Measurements from ENCODE around the gene MAMSTR.
"Not testable (repeated sequence)": the region's sequence is repeated elsewhere in the genome, so short reads cannot be mapped to it uniquely, and the experiment has no call there.

MAMSTR gene

DNA sequence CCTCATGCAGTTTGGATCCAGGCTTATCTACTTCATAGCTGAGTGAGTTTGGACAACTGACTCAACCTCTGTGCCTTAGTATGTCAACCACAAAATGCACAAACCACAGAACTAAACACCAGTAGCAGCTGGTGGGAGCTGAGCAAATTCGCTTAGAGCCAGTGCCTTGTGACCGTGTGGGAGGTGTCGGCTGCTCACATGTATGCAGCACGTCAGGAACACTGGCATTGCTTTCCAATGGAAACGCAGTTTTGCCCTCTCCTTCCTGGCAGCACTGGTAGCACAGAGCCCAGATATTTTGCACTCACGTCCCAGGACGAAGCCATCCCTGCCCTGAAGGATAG is 38.4 kb downstream of the MAMSTR start:
- DNase-seq, result no peak

DNA sequence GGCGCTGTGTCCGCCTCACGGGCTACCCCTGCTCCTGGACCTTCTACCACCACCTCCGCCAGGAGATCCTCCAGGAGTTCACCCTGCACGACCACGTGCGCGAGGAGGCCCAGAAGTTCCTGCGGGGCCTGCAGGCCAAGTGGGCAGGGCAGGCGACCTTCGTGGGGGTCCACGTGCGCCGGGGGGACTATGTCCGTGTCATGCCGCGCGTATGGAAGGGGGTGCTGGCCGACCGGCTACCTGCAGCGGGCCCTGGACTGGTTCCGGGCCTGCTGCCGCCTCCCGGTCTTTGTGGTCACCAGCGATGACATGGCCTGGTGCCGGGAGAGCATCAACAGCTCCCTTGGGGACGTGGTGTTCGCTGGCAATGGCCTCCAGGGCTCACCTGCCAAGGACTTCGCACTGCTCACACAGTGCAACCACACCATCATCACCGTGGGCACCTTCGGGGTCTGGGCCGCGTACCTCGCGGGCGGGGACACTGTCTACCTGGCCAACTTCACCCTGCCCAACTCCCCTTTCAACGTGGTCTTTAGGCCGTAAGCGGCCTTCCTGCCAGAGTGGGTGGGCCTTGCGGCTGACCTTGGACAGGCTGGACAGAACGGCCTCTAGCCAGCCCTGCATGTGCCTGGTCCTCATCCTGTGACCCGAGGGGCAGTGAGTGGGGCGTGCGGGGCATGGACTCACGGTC is 38.9 kb downstream of the MAMSTR start:
- no peak for DNase-seq

DNA sequence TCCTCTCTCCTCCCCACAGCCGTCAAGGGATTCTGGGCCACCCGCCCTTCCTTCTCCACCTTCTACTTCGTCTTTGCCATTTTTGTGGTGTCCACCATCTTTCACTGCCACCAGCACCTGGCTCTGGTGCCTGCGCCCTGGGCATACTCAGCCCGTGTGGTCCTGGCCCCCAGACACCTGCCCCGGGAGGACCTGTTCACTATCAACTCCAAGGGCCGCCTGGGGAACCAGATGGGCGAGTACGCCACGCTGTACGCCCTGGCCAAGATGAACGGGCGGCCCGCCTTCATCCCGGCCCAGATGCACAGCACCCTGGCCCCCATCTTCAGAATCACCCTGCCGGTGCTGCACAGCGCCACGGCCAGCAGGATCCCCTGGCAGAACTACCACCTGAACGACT is 39.5 kb downstream of the MAMSTR start:
- not testable (repeated sequence) for DNase-seq

DNA sequence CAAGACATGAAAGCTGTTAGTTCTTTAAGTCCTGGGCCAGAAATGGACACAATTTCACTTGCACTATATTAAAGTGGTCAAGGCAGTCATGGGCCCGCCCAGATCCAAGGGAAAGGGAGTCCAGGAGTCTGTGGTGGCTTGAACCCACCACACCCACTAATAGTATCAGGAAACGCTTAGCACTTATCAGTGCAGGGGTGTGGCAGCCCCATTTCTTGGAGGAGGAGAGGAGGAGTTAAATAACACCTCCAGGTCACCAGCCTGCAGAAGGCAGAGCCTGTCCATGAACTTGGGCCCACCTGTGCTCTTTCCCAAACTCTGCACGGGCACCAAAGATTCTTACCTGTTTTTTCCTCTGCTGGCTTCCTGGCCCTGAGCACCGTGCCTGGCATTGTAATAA is 41.3 kb downstream of the MAMSTR start:
- DNase-seq, result no peak

DNA sequence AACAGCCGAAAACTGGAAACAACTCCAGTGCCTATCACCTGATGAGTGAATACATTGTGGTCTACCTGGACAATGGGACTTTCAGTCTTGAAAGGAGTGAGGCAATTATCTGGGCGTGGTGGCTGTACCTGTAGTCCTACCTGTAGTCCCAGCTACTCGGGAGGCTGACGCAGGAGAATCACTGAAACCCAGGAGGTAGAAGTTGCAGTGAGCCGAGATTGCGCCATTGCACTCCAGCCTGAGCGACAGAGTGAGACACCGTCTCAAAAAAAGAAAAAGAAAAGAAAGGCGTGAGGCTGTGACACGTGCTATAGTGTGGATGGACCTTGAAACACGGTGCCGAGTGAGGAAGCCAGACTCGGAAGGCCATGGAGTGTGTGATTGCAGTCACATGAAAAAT is 42.6 kb downstream of the MAMSTR start:
- DNase-seq, result no peak

DNA sequence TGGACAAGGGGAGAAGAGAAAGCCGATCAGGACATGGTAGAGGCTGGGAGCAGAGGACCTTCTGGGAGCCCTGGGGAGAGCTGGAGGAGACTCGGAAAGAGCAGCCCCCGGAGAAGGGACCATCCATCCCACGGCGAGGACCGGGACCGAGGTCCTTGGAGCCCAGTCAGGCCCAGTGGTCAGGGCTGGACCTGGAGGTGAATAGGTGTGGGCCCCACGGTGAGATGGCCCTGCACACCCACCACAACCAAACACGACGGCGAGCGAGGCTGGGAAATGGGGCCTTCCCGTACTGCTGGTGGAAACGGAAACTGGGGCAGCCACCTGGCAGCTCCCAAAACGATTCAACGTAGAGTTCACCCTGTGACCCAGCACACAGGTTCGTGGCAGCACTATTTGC is 43.0 kb downstream of the MAMSTR start:
- no peak for DNase-seq

DNA sequence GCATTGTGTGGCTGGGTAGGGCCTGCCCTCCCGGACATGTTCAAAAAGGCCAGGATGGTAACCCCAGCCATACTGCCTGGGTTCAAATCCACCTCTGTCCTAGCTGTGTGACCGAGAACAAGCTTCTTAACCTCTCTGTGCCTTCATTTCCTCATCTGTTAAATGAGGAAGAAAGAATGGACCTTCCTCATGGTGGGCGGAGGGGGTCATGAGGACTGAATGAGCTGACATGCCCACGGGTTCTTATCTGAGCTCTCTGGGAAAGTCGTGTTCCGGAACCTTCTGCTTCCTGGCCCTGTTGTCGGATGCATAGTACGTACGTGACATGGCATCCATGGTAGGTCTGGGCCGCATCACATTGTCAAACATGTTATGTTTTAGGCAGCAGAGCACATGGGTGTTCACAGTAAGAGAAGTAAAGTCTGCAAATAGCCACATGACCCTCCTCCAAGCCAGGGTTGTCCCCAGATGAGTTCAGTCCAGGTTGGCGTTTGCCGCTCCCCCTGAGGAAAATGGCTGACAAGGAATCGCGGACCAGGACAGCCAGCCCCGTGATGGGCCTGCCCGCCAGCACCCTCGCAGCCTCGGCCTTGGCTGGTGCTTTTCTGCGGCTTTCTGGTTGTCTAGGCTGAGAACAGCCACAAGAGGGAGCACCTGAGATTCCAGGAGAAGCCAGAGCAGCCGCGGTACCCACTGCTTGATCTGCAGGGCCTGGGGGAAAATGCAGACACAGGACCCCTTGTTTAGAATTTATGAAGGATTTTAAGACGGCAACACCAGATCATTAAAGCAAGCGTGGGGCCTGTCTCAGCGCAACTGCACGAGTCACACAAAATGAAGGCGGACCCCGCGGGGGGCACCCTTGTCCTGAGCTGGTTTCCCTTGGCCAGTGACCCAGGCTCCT is 44.4 kb downstream of the MAMSTR start:
- DNase-seq, result peak; percentile 84

DNA sequence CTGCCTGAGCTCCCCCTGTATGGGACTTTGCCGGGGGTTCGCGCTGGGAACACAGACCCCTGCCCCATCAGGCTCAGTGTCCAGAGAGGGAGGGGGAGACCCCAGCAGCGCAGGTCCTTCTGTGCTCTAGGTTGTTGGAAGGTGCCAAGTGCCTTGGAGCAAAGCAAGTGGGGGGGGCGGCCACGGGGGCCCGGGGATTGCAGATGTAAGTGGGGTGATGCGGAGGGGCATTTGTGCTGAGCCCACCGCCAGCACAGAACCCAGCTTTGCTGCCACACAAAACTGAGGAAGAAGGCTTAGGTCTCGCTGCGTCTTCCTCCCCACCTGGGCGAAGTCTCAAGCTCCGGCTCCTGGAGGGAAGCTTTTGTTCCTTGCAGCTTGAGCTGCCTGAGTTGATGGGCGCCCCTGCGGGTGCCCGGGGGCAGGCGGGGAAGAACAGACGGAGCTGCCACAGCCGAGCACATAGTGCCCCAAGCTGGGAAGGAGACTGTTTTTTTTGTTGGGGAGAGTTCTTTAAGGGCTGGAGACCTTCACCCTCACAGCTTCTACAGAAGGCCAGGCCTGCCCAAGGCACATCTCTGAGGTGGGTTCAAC is 45.2 kb downstream of the MAMSTR start:
- no peak for DNase-seq

DNA sequence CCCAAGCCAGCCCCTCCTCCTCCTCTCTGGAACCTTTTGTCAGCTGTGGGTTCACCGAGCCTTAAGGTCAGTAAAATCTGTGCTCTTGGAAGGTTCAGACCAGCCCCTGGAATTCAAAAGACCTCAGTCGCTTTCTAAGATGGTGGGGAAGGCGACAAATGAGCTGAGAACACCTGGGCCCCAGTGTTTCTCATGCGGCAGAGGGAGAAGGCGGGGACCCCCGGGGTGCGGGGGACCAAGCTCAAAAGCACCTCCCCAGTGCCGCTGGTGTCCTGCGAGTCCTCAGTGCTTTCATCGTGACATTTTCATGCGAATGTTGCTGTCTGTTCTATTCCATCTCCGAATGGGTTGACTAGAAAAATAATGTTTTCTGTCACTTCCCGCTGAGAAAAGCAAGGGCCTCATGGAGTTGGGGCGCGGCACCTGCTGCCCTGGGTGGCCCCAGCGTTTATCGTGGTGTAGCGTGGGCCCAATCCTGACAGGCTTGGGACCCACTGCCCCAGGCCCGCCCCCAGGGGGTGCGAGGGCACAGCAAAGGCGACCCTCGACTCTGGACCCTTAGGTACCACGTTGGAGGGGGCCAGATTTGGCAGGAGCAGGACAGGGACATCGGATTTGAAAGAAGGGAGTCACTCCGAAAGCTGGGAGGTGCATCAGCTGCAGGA is 46.0 kb downstream of the MAMSTR start:
- DNase-seq, result no peak

DNA sequence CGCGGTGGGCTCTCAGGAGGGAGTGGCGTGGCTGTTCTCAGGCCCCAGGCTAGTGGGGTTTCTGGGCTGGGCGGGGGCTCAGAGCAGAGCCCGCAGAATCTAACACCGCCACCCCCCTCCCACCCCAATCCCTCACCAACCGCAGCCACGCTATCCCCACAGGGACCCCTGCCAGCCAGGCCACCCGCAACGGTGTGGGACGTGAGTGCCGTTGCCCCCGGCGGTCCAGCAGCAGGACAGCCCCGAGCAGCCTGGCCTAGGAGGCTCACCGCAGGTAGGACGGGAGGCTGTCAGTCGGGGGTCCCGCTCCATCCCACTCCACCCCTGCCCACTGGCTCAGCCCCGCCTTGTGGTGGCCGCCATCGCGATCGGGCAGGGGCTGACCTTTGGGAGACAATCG is 46.5 kb downstream of the MAMSTR start, which contains the start of gene NTN5:
Gene NTN5 (minus strand): TSS at position 24 of the 400 bp plus-strand sequence. CDS start 2,031 bp downstream, outside the sequence.
- no peak for DNase-seq

DNA sequence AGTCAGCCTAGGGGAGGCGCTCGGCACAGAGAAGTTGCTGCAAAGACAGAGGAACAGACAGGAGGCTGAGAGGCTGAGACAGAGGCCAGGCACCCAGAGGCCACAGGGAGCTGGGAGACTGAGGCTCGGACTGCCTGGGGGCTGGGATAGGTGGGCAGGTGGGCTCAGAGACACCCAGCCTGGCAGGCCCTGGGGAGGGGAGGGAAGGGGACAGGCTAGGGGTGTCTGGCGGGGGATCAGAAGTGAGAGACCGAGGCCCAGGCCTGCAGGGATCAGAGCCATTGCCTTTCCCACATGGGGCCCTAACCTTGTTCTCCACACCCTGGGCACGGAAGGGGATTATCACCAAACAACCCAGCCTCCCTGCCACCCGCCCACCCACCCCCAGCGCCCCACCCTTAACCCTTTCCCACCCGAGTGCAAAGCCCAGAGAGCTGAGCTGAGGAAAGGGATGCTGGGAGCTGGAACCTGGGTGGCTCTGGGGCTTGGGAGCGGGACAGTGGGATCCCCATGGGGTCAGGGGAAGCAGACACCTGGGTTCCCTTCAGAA is 48.0 kb downstream of the MAMSTR start:
- DNase-seq, result no peak

DNA sequence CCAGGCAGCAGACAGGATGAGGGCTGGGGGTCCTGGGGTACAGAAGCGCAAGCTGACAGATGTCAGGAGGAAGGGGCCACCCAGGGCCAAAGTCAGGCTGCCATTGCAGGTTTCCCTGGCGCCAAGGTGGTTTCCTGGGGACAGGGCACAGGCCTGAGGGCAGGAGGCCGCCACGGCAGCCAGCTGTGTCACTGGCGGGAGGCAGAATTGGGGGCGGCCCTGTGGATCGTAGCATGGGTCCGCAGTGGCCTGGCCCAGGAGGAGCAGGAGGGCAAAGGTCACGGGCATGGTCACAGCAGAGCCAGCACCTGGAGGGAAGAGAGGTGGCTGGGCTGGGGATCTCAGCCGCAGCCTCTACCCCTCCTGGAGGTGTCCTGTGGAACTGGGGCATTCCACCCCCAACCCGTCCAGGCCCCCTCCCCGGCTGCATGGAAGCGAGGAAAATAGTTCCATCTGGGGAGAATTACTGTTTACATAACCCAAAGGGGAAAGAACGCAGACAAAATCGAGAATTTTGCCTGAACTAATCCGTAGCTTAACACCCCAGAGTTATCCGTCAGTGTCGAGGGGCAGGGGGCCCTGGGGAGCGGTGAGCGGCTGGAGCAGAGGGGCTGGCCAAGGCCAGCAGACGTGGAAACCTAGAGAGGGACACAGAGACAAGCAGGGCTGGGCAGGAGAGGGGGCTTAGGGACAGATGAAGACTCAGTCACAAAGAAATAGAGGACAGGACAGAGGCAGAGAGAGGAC is 48.7 kb downstream of the MAMSTR start:
- no peak for DNase-seq

DNA sequence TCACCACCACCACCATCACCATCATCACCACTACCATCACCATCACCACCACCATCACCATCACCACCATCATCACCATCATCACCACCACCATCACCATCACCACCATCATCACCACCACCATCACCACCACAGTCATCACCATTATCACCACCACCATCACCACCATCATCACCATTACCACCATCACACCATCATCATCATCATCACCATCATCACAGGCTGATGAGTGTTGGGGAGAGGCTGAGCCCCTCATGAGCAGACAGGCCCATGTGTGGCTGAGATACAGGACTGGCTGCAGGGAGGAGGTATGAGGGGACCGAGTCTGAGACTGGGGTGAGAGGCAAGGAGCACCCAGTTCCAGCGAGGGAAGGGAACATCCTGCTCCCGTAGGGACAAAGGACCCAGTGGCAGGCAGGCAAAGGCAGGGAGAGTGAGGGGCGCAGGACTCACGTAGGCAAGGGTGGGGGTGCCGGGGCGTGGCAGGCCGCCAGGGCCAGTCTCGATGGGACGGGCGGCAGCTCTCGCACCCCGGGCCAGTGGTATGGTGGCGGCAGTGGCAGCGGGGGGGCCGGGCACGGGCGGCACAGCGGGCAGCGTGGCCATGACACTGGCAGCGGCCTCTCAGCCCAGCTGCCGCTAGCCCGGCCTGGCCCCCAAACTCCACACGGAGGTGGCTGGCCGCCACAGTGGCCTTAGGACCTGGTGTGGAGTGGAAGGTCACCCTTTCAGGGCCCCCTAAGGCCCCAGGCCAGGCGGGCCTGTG is 49.4 kb downstream of the MAMSTR start:
- no peak for DNase-seq

DNA sequence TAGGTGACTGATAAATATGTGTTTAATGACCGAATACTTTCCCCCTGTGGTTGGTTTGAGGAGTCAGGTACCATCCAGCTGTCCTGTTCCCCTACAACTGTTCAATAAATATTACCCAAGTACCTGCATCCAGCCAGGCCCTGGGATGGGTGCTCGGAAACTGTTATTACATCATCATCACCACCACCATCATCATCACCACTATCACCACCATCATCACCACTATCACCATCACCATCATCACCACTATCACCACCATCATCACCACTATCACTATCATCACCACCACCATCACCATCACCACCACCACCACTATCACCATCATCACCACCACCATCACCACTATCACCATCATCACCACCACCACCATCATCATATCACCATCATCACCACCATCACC is 50.8 kb downstream of the MAMSTR start:
- DNase-seq, result no peak

DNA sequence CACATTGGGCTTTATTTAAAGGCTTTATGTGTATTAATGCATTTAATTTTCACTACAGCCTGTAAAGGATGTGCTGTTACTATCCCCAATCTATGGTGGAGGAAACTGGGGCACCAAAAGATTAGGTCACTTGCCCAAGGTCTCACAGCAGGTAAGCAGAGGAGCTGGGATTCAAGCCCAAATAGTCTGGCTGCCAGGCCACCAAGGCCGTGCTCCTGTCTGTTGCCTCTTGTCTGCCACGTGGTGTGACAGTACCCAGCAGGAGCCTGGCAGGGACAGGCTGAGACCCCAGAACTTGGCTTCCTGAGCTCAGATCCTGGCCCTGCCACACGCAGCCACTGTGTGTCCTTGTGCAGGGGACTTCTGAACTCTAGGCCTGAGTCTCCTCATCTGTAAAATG is 51.2 kb downstream of the MAMSTR start:
- DNase-seq, result no peak

DNA sequence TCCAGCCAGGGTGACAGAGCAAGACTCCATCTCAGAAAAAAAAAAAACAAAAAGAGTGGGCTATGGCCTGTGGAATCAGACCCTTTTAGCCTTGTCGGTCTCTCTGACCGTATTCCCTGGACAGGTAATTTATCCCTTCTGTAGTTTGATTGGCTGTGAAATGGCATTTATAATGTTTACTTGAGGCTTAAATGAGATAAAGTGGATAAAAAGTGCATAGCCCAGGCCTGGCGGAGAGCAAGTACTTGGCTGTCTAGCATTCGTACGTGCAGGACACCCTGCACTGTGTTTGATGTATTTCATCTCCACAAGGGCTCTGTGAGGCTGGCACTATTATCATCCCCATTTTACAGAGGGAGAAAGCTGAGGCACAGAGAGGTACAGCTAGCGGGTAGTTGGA is 53.7 kb downstream of the MAMSTR start:
- no peak for DNase-seq

DNA sequence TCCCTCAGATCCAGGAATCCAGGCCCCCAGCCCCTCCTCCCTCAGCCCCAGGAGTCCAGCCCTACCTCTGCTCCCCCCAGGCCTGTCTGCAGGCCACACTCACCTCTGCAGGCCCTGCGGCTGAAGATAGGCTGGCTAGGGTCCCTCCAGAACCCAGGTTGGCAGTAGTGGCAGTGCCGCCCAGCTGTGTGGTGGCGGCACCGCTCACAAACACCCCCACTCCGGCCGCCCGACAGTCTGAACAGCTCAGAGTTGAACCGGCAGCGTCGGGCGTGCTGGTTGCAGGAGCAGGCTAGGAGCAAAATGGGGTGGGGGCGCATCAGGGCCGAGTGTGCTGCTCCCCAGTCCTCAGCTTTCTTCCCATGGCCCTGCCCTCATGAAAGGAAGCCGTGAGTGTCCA is 55.0 kb downstream of the MAMSTR start:
- no peak for DNase-seq

DNA sequence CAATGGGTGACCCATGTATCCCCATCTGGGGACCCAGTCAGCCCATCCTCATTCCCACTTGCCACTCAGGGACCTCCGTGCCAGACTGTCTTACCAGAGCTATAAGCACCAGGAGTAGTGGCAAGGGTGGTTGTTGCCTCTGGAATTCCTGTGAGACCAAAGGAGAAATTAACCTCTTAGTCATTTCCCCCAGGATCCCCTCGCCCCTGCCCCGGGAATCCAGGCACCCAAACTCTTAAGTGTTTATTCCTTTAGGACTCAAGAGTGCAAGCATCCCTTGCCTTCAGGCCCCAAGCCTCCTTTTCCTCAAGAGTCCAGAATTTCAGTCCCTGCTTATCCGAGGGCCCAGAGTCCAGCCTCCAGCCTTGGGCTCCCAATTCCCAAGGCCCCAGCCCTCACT is 55.9 kb downstream of the MAMSTR start:
- no peak for DNase-seq

Data from CD4-positive, alpha-beta T cell treated with Interleukin-12 subunit alpha and Interleukin-12 subunit beta, for 1 hour (primary cell).